ENCODE measurements around the gene GNAQ. TPM values are rescaled to one million over a fixed set of nuclear protein-coding genes. Genes with fewer than 3 reads are reported as not detected.

The GNAQ gene
- total and polyA plus RNA-seq, 2 of the 4 experiments (the other 2 are of a cell fraction), result 23.1 to 50.7 TPM

- no peak for ATAC-seq (ENCODE audit: low read depth)
- no peaks in the 10 kb centered on the region for H3K9me3 ChIP-seq (ENCODE audit: control insufficient read depth, insufficient read depth, low read length)
- no peak overlapping the region for H2BK120ac ChIP-seq (ENCODE audit: low read depth, low read length)
- BruUV-seq (replicated peaks), result no TSS peak
- no peak overlapping the region for H2AK9ac ChIP-seq (replicated peaks; ENCODE audit: low read depth, low read length, poor library complexity)
- no peak overlapping the region for H3K9ac ChIP-seq (ENCODE audit: low read depth, low read length)
- CTCF ChIA-PET, result interaction anchor here (0.8 kb wide), 1 partner anchor 16 kb away, joined by 3 read pairs; no protein-coding TSS in a partner anchor
- H3K23ac ChIP-seq (ENCODE audit: low read depth, low read length), result no peak overlapping the region
- H3K14ac ChIP-seq (replicated peaks; ENCODE audit: low read depth, low read length), result no peak overlapping the region
- WGBS, 2 experiments (ENCODE audit: extremely low coverage in 2 of 2, insufficient read length in 1 of 2), result no CpG with 5 or more reads among the region's 1 CpG
- no peak overlapping the region for H2BK20ac ChIP-seq (ENCODE audit: low read depth, low read length)
- H3K4me2 ChIP-seq (ENCODE audit: low read depth, low read length), result no peak overlapping the region
- H4K91ac ChIP-seq (ENCODE audit: insufficient read depth, low read depth, low read length), result no peak overlapping the region
- no peaks in the 10 kb centered on the region for H3K36me3 ChIP-seq (ENCODE audit: control insufficient read depth, insufficient read depth, low read length)
- in situ Hi-C loops (cut with MboI; ENCODE audit: low sequenced_read_pairs) (no loop called here), dilution Hi-C loops (cut with HindIII; ENCODE audit: low sequenced_read_pairs, unreplicated experiment) (no loop called here), intact Hi-C loops (cut with micrococcal nuclease) (no loop called here)
- no peak for DNase-seq
- POLR2A ChIA-PET (ENCODE audit: unreplicated experiment), result no interaction called here
- H2AK5ac ChIP-seq (ENCODE audit: low read depth, low read length), result no peak overlapping the region
- H2AFZ ChIP-seq (replicated peaks; ENCODE audit: low read length, poor library complexity), result no peak overlapping the region
- no peak for TF ChIP-seq FOS (IDR thresholded peaks at IDR 0.05; ENCODE audit: low read depth, low read length)
- no peak overlapping the region for H4K5ac ChIP-seq (ENCODE audit: low read depth, low read length)
- H2BK15ac ChIP-seq (ENCODE audit: low read depth, low read length), result no peak overlapping the region
- no peaks in the 10 kb centered on the region; the same call in 1 of the 2 replicates for H4K20me1 ChIP-seq (ENCODE audit: insufficient read depth, low read length)
- no peaks in the 10 kb centered on the region for H3K27me3 ChIP-seq (ENCODE audit: control insufficient read depth, insufficient read depth, low read length)
- H3K18ac ChIP-seq (ENCODE audit: low read depth, low read length), result no peak overlapping the region
- no peak overlapping the region for H3K56ac ChIP-seq (ENCODE audit: extremely low read depth, insufficient read depth, low read length)
- H3K9me1 ChIP-seq (ENCODE audit: insufficient read depth, low read length), result no peaks in the 10 kb centered on the region; the same call in 1 of the 2 replicates
- H2BK5ac ChIP-seq (ENCODE audit: low read depth, low read length, poor library complexity, severe bottlenecking), result no peak overlapping the region
- no peaks in the 10 kb centered on the region for H3K4me1 ChIP-seq (ENCODE audit: control insufficient read depth, insufficient read depth, low read length)
- H3K4me3 ChIP-seq (ENCODE audit: insufficient read depth, low read depth, low read length), result no peak overlapping the region
- no peak overlapping the region for H4K8ac ChIP-seq (ENCODE audit: low read depth in 2 of 2, low read length in 2 of 2)
- H3K27ac ChIP-seq (ENCODE audit: insufficient read depth, low read length), result no peak overlapping the region
- H3K4ac ChIP-seq (ENCODE audit: low read depth, low read length), result no peak overlapping the region
- peaks cover 10 to 14% of the 10 kb centered on the region in 2 experiments for H3K79me1 ChIP-seq (ENCODE audit: low read depth in 1 of 2, low read length in 2 of 2)
Measured at GRCh38 chr9:77833561-77834429, 197.8 kb downstream of the GNAQ start.

Data from IMR-90 (cell line).